HepG2 (cell line): ENCODE measurements around the gene SLC25A45. TPM values are rescaled to one million over a fixed set of nuclear protein-coding genes. Genes with fewer than 3 reads are reported as not detected.

ENCODE experiments used
- BORCS8-MEF2B ChIP-seq: sonication (generic); formaldehyde crosslinking; IDR thresholded peaks from 2 replicates; pipeline ENCODE4 v1.8.0; 2022; ENCODE audit warnings: mild to moderate bottlenecking, missing genetic modification reagents
- CBX1 ChIP-seq: IDR thresholded peaks from one replicate; pipeline ENCODE4 v1.6.1; 2016; ENCODE audit warnings: antibody characterized with exemption, low read depth
- GATA4 ChIP-seq: sonication (generic); IDR thresholded peaks from 2 replicates; pipeline ENCODE4 v1.6.1; 2016; ENCODE audit warnings: antibody characterized with exemption, low read depth, borderline replicate concordance
- MBD4 ChIP-seq: IDR thresholded peaks from 2 replicates; pipeline ENCODE4 v1.6.1; 2012; ENCODE audit warnings: low read length, inconsistent platforms, borderline replicate concordance
- NCOA1 ChIP-seq: sonication (generic); formaldehyde crosslinking; IDR thresholded peaks from 2 replicates; pipeline ENCODE4 v1.9.0; 2021; ENCODE audit warnings: missing genetic modification reagents
- NFIB ChIP-seq: sonication (generic); formaldehyde crosslinking; IDR thresholded peaks from 2 replicates; pipeline ENCODE4 v1.9.0; 2021; ENCODE audit warnings: missing genetic modification reagents, mild to moderate bottlenecking, borderline replicate concordance
- PHF5A ChIP-seq: IDR thresholded peaks from one replicate; pipeline ENCODE4 v1.6.1; 2018; ENCODE audit warnings: low read depth, missing genetic modification reagents; ENCODE audit not compliant: unreplicated experiment
- RARG ChIP-seq: sonication (generic); formaldehyde crosslinking; IDR thresholded peaks from 2 replicates; pipeline ENCODE4 v1.4.0; 2020; ENCODE audit warnings: low read depth, mild to moderate bottlenecking, missing genetic modification reagents
- SIX4 ChIP-seq: sonication (generic); formaldehyde crosslinking; IDR thresholded peaks from 2 replicates; pipeline ENCODE4 v1.4.0; 2020; ENCODE audit warnings: missing genetic modification reagents
- TAF1 ChIP-seq: sonication (generic); formaldehyde crosslinking; IDR thresholded peaks from 2 replicates; pipeline ENCODE4 v1.4.0; 2020; ENCODE audit warnings: missing genetic modification reagents
- ZNF121 ChIP-seq: sonication (generic); formaldehyde crosslinking; IDR thresholded peaks from 2 replicates; pipeline ENCODE4 v1.5.0; 2020; ENCODE audit warnings: mild to moderate bottlenecking, missing genetic modification reagents
- ZNF670 ChIP-seq: sonication (generic); formaldehyde crosslinking; IDR thresholded peaks from 2 replicates; pipeline ENCODE4 v1.8.0; 2022; ENCODE audit warnings: mild to moderate bottlenecking, missing genetic modification reagents, borderline replicate concordance
- ZNF850 ChIP-seq: sonication (generic); formaldehyde crosslinking; conservative IDR thresholded peaks from 2 replicates; pipeline ENCODE4 v1.9.0; 2021; ENCODE audit warnings: mild to moderate bottlenecking, missing genetic modification reagents
- ZSCAN30 ChIP-seq: sonication (generic); formaldehyde crosslinking; IDR thresholded peaks from 2 replicates; pipeline ENCODE4 v1.5.0; 2020; ENCODE audit warnings: mild to moderate bottlenecking, missing genetic modification reagents
- polyA plus RNA-seq, 8 experiments: library from polyadenylated mRNA; depleted of rRNA in 3 of 8; stranded (reverse) in 7 of 8; unstranded in 1 of 8; fragments of >200 nt; fragmentation: Illumina TruSeq in 4 of 8; extraction: Trizol in 4 of 8; gene quantifications; 2 replicates each; pipeline versions ENCODE4 v1.2.1 to v1.2.3, GENCODE V29; 2011 to 2016; ENCODE audit warnings: low read depth in 4 of 8, missing spikeins in 1 of 8, mixed read lengths in 1 of 8; ENCODE audit not compliant: insufficient read depth in 1 of 8
- total RNA-seq, 5 experiments: library from RNA; depleted of rRNA; stranded (reverse); fragments of >200 nt; fragmentation: Illumina TruSeq; extraction: Trizol; gene quantifications; 2 replicates each; pipeline ENCODE4 v1.2.3, GENCODE V29; 2016; ENCODE audit warnings: low read depth in 1 of 5
- TF ChIP-seq, protein P1 (sequence below): sonication (generic); formaldehyde crosslinking; IDR thresholded peaks from 2 replicates; pipeline ENCODE4 v1.8.1; 2023; ENCODE audit warnings: mild to moderate bottlenecking, missing genetic modification reagents
- TF ChIP-seq, protein P2 (sequence below): sonication (generic); formaldehyde crosslinking; IDR thresholded peaks from 2 replicates; pipeline ENCODE4 v1.4.0; 2020; ENCODE audit warnings: missing genetic modification reagents
- TF ChIP-seq, protein P3 (sequence below): sonication (generic); formaldehyde crosslinking; IDR thresholded peaks from 2 replicates; pipeline ENCODE4 v1.4.0; 2020; ENCODE audit warnings: low read depth, missing genetic modification reagents
- TF ChIP-seq, protein P4 (sequence below): sonication (generic); formaldehyde crosslinking; IDR thresholded peaks from 2 replicates; pipeline ENCODE4 v1.8.0; 2022; ENCODE audit warnings: missing genetic modification reagents, mild to moderate bottlenecking, moderate library complexity, borderline replicate concordance
- TF ChIP-seq, protein P5 (sequence below): sonication (generic); formaldehyde crosslinking; IDR thresholded peaks from 2 replicates; pipeline ENCODE4 v1.4.0; 2020; ENCODE audit warnings: mild to moderate bottlenecking, missing genetic modification reagents

SLC25A45 gene
- total and polyA plus RNA-seq, 2 of the 13 experiments (the other 11 are each of a cell fraction or from before 2014, with no cell fraction given) = 1.2 to 3.4 TPM

DNA sequence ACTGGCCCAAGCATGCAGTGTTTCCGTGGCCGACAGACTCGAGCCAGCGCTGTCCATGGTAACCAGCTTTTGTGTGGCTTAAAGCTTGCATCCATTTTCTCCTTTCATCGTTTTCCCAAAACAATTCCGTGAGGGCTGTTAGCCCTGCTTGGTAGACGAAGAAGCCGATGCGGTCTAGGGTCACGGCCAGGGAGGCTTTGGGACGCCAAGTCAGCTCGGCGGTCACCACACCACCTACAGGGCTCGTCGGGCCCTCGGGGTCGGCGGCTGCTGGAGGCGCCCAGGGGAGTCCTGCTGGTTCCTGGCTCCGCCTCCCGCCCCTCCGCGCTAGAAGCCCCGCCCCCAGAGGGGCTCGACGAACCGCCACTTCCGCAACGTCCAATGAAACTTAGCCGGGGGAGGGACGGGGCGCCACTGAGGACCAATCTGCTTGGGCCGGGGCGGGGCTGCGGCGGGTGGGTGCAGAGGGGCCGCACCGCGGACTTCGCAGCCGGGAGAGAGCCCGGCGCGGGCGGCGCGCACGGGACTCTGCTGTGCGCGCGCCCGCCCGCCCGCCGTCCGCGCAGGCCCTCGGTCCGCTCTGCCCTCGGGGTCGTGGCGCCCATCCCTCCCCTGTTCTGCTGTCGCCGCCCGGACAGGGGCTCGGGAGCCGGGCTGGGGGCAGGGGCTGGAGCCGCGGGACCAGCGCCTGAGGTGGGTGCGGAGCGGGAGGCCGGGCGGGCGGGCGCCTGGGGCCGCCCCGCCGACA, 28.0 kb downstream of the SLC25A45 start, which contains the start of gene TIGD3 (continued):
- TF ChIP-seq PHF5A (CRISPR knock-in tag) (no peak), GATA4 (no peak), SIX4 (no peak), MBD4 (no peak), NCOA1 (no peak), TAF1 (CRISPR knock-in tag) (0 out of 2 replicates have a peak, but pooled peaks have one; percentile 28), ZNF850 (CRISPR knock-in tag) (no peak), RARG (no peak), NFIB (CRISPR knock-in tag) (no peak), ZNF670 (no peak), BORCS8-MEF2B (no peak), ZNF121 (no peak), CBX1 (peak; percentile 51), ZSCAN30 (no peak)
- TF ChIP-seq, protein P1, sequence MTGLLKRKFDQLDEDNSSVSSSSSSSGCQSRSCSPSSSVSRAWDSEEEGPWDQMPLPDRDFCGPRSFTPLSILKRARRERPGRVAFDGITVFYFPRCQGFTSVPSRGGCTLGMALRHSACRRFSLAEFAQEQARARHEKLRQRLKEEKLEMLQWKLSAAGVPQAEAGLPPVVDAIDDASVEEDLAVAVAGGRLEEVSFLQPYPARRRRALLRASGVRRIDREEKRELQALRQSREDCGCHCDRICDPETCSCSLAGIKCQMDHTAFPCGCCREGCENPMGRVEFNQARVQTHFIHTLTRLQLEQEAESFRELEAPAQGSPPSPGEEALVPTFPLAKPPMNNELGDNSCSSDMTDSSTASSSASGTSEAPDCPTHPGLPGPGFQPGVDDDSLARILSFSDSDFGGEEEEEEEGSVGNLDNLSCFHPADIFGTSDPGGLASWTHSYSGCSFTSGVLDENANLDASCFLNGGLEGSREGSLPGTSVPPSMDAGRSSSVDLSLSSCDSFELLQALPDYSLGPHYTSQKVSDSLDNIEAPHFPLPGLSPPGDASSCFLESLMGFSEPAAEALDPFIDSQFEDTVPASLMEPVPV = 0 out of 2 replicates have a peak, but pooled peaks have one; percentile 36
- TF ChIP-seq, protein P2, sequence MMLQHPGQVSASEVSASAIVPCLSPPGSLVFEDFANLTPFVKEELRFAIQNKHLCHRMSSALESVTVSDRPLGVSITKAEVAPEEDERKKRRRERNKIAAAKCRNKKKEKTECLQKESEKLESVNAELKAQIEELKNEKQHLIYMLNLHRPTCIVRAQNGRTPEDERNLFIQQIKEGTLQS (CRISPR knock-in tag) = no peak
- TF ChIP-seq, protein P3, sequence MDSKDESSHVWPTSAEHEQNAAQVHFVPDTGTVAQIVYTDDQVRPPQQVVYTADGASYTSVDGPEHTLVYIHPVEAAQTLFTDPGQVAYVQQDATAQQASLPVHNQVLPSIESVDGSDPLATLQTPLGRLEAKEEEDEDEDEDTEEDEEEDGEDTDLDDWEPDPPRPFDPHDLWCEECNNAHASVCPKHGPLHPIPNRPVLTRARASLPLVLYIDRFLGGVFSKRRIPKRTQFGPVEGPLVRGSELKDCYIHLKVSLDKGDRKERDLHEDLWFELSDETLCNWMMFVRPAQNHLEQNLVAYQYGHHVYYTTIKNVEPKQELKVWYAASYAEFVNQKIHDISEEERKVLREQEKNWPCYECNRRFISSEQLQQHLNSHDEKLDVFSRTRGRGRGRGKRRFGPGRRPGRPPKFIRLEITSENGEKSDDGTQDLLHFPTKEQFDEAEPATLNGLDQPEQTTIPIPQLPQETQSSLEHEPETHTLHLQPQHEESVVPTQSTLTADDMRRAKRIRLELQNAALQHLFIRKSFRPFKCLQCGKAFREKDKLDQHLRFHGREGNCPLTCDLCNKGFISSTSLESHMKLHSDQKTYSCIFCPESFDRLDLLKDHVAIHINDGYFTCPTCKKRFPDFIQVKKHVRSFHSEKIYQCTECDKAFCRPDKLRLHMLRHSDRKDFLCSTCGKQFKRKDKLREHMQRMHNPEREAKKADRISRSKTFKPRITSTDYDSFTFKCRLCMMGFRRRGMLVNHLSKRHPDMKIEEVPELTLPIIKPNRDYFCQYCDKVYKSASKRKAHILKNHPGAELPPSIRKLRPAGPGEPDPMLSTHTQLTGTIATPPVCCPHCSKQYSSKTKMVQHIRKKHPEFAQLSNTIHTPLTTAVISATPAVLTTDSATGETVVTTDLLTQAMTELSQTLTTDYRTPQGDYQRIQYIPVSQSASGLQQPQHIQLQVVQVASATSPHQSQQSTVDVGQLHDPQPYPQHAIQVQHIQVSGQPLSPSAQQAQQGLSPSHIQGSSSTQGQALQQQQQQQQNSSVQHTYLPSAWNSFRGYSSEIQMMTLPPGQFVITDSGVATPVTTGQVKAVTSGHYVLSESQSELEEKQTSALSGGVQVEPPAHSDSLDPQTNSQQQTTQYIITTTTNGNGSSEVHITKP (CRISPR knock-in tag) = no peak
- TF ChIP-seq, protein P4, sequence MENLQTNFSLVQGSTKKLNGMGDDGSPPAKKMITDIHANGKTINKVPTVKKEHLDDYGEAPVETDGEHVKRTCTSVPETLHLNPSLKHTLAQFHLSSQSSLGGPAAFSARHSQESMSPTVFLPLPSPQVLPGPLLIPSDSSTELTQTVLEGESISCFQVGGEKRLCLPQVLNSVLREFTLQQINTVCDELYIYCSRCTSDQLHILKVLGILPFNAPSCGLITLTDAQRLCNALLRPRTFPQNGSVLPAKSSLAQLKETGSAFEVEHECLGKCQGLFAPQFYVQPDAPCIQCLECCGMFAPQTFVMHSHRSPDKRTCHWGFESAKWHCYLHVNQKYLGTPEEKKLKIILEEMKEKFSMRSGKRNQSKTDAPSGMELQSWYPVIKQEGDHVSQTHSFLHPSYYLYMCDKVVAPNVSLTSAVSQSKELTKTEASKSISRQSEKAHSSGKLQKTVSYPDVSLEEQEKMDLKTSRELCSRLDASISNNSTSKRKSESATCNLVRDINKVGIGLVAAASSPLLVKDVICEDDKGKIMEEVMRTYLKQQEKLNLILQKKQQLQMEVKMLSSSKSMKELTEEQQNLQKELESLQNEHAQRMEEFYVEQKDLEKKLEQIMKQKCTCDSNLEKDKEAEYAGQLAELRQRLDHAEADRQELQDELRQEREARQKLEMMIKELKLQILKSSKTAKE (CRISPR knock-in tag) = no peak
- TF ChIP-seq, protein P5, sequence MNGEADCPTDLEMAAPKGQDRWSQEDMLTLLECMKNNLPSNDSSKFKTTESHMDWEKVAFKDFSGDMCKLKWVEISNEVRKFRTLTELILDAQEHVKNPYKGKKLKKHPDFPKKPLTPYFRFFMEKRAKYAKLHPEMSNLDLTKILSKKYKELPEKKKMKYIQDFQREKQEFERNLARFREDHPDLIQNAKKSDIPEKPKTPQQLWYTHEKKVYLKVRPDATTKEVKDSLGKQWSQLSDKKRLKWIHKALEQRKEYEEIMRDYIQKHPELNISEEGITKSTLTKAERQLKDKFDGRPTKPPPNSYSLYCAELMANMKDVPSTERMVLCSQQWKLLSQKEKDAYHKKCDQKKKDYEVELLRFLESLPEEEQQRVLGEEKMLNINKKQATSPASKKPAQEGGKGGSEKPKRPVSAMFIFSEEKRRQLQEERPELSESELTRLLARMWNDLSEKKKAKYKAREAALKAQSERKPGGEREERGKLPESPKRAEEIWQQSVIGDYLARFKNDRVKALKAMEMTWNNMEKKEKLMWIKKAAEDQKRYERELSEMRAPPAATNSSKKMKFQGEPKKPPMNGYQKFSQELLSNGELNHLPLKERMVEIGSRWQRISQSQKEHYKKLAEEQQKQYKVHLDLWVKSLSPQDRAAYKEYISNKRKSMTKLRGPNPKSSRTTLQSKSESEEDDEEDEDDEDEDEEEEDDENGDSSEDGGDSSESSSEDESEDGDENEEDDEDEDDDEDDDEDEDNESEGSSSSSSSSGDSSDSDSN = peak; percentile 44
